Colon (tissue), 2 donors: ENCODE results near the gene FAM210B.
"Not testable (repeated sequence)": the region's sequence is repeated elsewhere in the genome, so short reads cannot be mapped to it uniquely, and the experiment has no call there.

Source experiments
- FAIRE-seq: peaks from 2 replicates; lab custom pipeline; 2012; peaks lifted over from hg19 to GRCh38; lab: Jason Lieb, UNC
- donor health status: control.
- donor health status: control.

Gene FAM210B

GRCh38 chr20:56360908-56361205 lies 2.1 kb downstream of the FAM210B start:
- no peak for FAIRE-seq

- no peak for FAIRE-seq
Observed at GRCh38 chr20:56361900-56362299, 3.1 kb downstream of the FAM210B start.

- no peak for FAIRE-seq
Observed at GRCh38 chr20:56362833-56363413, 4.1 kb downstream of the FAM210B start.

- no peak for FAIRE-seq
Observed at GRCh38 chr20:56363491-56363890, 4.7 kb downstream of the FAM210B start.

- FAIRE-seq: no peak
Observed at GRCh38 chr20:56368351-56369134, 9.8 kb downstream of the FAM210B start.

GRCh38 chr20:56369179-56369578 lies 10.4 kb downstream of the FAM210B start:
- no peak for FAIRE-seq

- no peak for FAIRE-seq
Observed at GRCh38 chr20:56371977-56372376, 13.2 kb downstream of the FAM210B start.

GRCh38 chr20:56372850-56373249 lies 14.1 kb downstream of the FAM210B start:
- no peak for FAIRE-seq

- FAIRE-seq: no peak
Observed at GRCh38 chr20:56373942-56374341, 15.2 kb downstream of the FAM210B start.

- FAIRE-seq: no peak
Observed at GRCh38 chr20:56376331-56376730, 17.6 kb downstream of the FAM210B start.

GRCh38 chr20:56378386-56378785 lies 19.6 kb downstream of the FAM210B start:
- FAIRE-seq: no peak

- no peak for FAIRE-seq
Observed at GRCh38 chr20:56380375-56380774, 21.6 kb downstream of the FAM210B start.

- FAIRE-seq: no peak
Observed at GRCh38 chr20:56381501-56381900, 22.7 kb downstream of the FAM210B start.

- FAIRE-seq: no peak
Observed at GRCh38 chr20:56382696-56383095, 23.9 kb downstream of the FAM210B start.

- FAIRE-seq: no peak
Observed at GRCh38 chr20:56383334-56383733, 24.6 kb downstream of the FAM210B start.

- no peak for FAIRE-seq
Observed at GRCh38 chr20:56385130-56385529, 26.4 kb downstream of the FAM210B start.

- FAIRE-seq: no peak
Observed at GRCh38 chr20:56386219-56386618, 27.4 kb downstream of the FAM210B start.

GRCh38 chr20:56388882-56389281 lies 30.1 kb downstream of the FAM210B start:
- no peak for FAIRE-seq

GRCh38 chr20:56389807-56390206 lies 31.0 kb downstream of the FAM210B start:
- FAIRE-seq: no peak

- FAIRE-seq: not testable (repeated sequence)
Observed at GRCh38 chr20:56390396-56390795, 31.6 kb downstream of the FAM210B start.

GRCh38 chr20:56391037-56391436 lies 32.3 kb downstream of the FAM210B start:
- FAIRE-seq: no peak

- FAIRE-seq: no peak
Observed at GRCh38 chr20:56391596-56392131, 32.9 kb downstream of the FAM210B start.

- no peak for FAIRE-seq
Observed at GRCh38 chr20:56392132-56392880, 33.5 kb downstream of the FAM210B start, which contains the start of the genes AURKA and CSTF1. Gene AURKA (minus strand): TSS chr20:56392215. CDS start chr20:56388197, 4,018 bp downstream. Gene CSTF1 (plus strand): TSS chr20:56392645. CDS start chr20:56395553, 2,908 bp downstream.
